ENCODE measurements around the gene UGT2B15.
"Not testable (repeated sequence)": the region's sequence is repeated elsewhere in the genome, so short reads cannot be mapped to it uniquely, and the experiment has no call there.

UGT2B15 gene

GRCh38 chr4:68670479-68670939, at the start of gene UGT2B15:
Gene UGT2B15 (minus strand): TSS chr4:68670652. CDS start chr4:68670618, 34 bp downstream.
- DNase-seq (ENCODE audit: low read depth, low spot score), result not testable (repeated sequence)

DNA sequence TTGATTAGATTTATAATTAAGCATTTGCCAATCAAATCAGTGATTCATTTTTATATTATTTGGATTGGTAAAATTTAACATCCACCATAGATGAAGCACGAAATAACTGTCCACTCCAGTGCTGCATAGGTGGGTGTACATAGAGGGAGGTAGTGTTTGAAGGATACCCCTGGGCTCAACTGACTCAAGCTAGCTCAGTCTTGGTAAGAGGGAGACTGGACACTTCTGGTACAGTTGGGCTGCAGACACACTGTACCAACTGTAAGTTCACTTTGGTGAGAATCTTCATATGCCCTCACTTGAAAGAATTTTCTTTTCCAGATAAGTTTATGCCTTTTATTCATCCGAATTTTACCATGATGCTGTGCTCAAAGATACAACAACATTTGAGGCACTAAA, 48.6 kb upstream of the UGT2B15 start:
- no peak for DNase-seq (ENCODE audit: low read depth, low spot score)

- DNase-seq (ENCODE audit: low read depth, low spot score), result no peak
Observed at GRCh38 chr4:68718447-68719074, 48.1 kb upstream of the UGT2B15 start.

- DNase-seq (ENCODE audit: low read depth, low spot score), result no peak
Observed at GRCh38 chr4:68717999-68718398, 47.5 kb upstream of the UGT2B15 start.

- DNase-seq (ENCODE audit: low read depth, low spot score), result no peak
Observed at GRCh38 chr4:68714400-68714799, 43.9 kb upstream of the UGT2B15 start.

GRCh38 chr4:68712207-68712606, 41.8 kb upstream of the UGT2B15 start:
- DNase-seq (ENCODE audit: low read depth, low spot score), result no peak

GRCh38 chr4:68708566-68708965, 38.1 kb upstream of the UGT2B15 start:
- no peak for DNase-seq (ENCODE audit: low read depth, low spot score)

GRCh38 chr4:68703168-68703567, 32.7 kb upstream of the UGT2B15 start:
- DNase-seq (ENCODE audit: low read depth, low spot score), result not testable (repeated sequence)

GRCh38 chr4:68700152-68700551, 29.7 kb upstream of the UGT2B15 start:
- no peak for DNase-seq (ENCODE audit: low read depth, low spot score)

DNA sequence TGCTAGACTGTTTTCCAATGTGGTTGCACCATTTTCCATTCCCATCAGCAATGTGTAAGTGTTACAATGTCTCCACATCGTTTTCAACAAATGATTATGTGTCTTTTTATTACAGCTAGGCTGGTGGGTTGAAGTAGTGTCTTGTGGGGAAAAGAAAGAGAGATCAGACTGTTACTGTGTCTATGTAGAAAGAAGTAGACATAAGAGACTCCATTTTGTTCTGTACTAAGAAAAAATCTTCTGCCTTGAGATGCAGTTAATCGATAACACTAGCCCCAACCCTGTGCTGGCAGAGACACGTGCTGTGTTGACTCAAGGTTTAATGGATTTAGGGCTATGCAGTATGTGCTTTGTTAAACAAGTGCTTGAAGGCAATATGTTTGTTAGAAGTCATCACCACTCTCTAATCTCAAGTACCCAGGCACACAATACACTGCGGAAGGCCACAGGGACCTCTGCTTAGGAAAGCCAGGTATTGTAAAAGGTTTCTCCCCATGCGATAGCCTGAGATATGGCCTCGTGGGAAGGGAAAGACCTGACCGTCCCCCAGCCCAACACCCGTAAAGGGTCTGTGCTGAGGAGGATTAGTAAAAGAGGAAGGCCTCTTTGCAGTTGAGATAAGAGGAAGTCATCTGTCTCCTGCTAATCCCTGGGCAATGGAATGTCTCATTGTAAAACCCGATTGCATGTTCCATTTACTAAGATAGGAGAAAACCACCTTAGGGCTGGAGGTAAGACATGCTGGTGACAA, 23.0 kb upstream of the UGT2B15 start:
- DNase-seq (ENCODE audit: low read depth, low spot score), result no peak

DNA sequence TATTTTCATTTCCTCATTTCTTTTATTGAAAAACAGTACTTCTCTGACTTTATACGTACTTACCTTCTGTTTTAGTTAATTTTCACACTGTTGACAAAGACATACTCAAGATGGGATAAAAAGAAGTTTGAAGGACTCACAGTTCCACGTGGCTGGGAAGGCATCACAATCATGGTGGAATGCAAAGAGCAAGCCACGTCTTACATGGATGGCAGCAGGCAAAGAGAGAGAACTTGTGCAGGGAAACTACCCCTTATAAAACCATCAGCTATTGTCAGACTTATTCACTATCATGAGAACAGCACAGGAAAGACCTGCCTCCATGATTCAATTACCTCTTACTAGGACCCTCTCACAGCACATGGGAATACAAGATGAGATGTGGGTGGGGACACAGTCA, 20.7 kb upstream of the UGT2B15 start:
- DNase-seq (ENCODE audit: low read depth, low spot score), result no peak

DNA sequence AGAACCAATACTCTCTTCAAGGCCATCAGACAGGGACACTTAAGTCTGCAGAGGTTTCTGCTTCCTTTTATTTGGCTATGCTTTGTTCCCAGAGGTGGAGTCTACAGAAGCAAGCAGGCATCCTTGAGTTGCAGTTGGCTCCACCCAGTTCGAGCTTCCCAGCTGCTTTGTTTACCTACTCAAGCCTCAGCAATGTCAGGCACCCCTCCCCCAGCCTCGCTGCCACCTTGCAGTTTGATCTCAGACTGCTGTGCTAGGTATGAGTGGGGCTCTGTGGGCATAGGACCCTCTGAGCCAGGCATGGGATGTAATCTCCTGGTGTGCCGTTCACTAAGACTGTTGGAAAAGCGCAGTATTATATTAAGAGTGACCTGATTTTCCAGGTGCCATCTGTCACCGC, 12.6 kb upstream of the UGT2B15 start:
- no peak for DNase-seq (ENCODE audit: low read depth, low spot score)

- not testable (repeated sequence) for DNase-seq (ENCODE audit: low read depth, low spot score)
Observed at GRCh38 chr4:68681298-68681697, 10.8 kb upstream of the UGT2B15 start.

GRCh38 chr4:68673143-68673542, 2.7 kb upstream of the UGT2B15 start:
- no peak for DNase-seq (ENCODE audit: low read depth, low spot score)

- not testable (repeated sequence) for DNase-seq (ENCODE audit: low read depth, low spot score)
Observed at GRCh38 chr4:68671217-68671616, 765 bp upstream of the UGT2B15 start.

DNA sequence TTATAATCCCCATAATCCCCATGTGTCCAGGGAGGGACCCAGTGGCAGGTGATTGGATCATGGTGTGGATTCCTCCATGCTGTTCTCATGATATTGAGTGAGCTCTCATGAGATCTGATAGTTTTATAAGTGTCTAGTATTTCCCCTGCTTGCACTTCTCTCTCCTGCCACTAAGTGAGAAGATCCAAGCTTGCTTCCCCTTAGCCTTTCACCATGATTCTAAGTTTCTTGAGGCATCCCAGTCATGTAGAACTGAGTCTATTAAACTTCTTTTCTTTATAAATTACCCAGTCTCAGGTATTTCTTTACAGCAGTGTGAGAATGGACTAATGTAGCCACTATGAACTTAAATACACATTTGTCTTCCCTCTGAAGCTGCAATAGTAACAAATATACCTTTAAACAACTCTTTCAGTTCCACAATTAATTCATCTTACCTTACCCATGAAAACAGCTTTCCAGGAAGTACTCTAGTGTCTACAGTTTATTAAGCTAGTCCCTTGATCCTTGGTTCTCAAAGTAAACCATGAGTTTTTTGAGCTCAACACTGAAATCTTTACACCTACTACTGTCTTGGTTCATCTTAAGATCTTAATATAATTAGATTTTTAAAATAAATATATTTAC, 1.8 kb downstream of the UGT2B15 start:
- not testable (repeated sequence) for DNase-seq (ENCODE audit: low read depth, low spot score)

DNA sequence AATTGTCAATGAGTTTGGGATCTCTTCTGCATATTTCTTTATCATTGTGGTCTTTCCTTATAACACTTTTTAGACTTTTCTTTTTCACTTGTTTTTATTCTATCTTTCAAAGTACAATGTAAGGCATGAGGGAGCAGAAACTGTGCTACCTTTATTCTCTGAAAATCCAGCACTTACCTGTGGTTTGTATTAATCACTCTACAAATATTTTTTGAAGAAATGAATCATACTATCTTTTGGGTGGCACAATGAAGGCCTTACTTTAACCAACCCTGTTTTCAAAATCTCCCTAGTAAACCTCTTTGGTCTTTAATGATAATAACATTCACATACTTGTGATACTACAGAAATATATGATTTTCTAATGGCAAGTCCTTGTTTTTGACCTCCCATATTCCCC, 2.9 kb downstream of the UGT2B15 start:
- DNase-seq (ENCODE audit: low read depth, low spot score), result not testable (repeated sequence)

GRCh38 chr4:68664721-68665120, 5.7 kb downstream of the UGT2B15 start:
- not testable (repeated sequence) for DNase-seq (ENCODE audit: low read depth, low spot score)

DNA sequence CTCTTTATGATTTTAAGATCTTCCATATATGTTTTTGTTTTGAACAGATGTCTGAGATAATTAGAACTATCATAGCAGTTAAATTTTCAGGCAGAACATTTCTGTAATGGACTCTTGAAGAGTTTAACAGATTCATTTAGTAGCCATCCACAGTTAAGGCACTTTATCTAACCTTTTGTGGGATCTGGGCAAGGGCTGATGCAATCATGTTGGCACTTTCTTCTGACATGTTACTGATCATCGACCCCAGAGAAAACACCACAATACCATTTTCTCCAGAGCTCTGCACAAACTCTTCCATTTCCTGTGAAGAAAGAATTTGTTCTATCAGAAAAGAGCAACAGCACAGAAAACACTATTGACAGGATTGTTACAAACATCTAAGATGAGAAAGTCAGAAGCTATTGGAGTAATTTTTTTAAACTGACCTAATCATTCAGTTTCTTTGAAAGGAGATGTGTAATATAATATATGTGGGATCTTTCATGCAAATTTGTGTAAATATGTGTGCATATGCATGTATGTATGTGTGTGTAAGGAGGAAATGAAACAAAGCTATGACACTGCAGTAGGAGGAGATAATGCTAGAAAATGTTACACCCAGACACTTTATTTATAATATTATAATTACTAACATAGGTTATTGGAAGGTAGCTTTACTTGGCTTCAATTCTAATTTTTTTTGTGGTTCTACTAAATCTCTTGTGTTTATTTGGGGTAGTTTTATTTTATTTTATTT, 7.4 kb downstream of the UGT2B15 start:
- not testable (repeated sequence) for DNase-seq (ENCODE audit: low read depth, low spot score)

- no peak for DNase-seq (ENCODE audit: low read depth, low spot score)
Observed at GRCh38 chr4:68658672-68659071, 11.8 kb downstream of the UGT2B15 start.

- DNase-seq (ENCODE audit: low read depth, low spot score), result not testable (repeated sequence)
Observed at GRCh38 chr4:68657022-68657594, 13.3 kb downstream of the UGT2B15 start.
